ENCODE measurements around the gene TESK1. TPM values are rescaled to one million over a fixed set of nuclear protein-coding genes. Genes with fewer than 3 reads are reported as not detected.

The TESK1 gene
- total RNA-seq, 1 experiment from 2014 or later, result 31.9 TPM

- intact Hi-C loops (cut with micrococcal nuclease; ENCODE audit: unreplicated experiment), result no loop called here
These were observed 48.5 kb downstream of the TESK1 start for GRCh38 chr9:35653611-35654010.

GRCh38 chr9:35656348-35656747 is 51.3 kb downstream of the TESK1 start:
- DNase-seq (ENCODE audit: low spot score), result no peak
- H3K27me3 ChIP-seq (replicated peaks; ENCODE audit: insufficient read depth, low read depth, low read length, poor library complexity), result no peaks in the 10 kb centered on the region
- ChIA-PET POLR2A (ENCODE audit: low non-redundant PET) (no interaction called here), CTCF (no interaction called here)
- no peak overlapping the region for H3K27ac ChIP-seq (ENCODE audit: low read depth, low read length, poor library complexity, severe bottlenecking)
- no TSS peak for BruUV-seq (replicated peaks)
- intact Hi-C loops (cut with micrococcal nuclease; ENCODE audit: unreplicated experiment), result loop anchor here (5.0 kb wide), 3 partner anchors 76 to 539 kb away; partner anchors contain the start of genes ATOSB, CREB3, SPAG8 and TLN1
- no peak overlapping the region for H3K4me3 ChIP-seq (ENCODE audit: low read depth, low read length, poor library complexity, severe bottlenecking)
- TF ChIP-seq EZH2 (IDR thresholded peaks at IDR 0.05; ENCODE audit: borderline replicate concordance, low read depth, low read length, poor library complexity, severe bottlenecking) (no peak), CTCF (conservative IDR thresholded peaks at IDR 0.05; ENCODE audit: low read depth, low read length) (no peak)
- peaks cover 15% of the 10 kb centered on the region for H3K36me3 ChIP-seq (ENCODE audit: insufficient read depth, low read length, poor library complexity, severe bottlenecking)
- no peaks in the 10 kb centered on the region for H3K9me3 ChIP-seq (ENCODE audit: low read depth, low read length, poor library complexity, severe bottlenecking)
- H3K4me1 ChIP-seq (ENCODE audit: insufficient read depth, low read length, poor library complexity, severe bottlenecking), result peaks cover 11% of the 10 kb centered on the region

More at GRCh38 chr9:35653611-35654010, 48.5 kb downstream of the TESK1 start:
- Histone ChIP-seq H3K4me3 (ENCODE audit: low read depth, low read length, poor library complexity, severe bottlenecking) (no peak overlapping the region), H3K27ac (ENCODE audit: low read depth, low read length, poor library complexity, severe bottlenecking) (no peak overlapping the region), H3K9me3 (ENCODE audit: low read depth, low read length, poor library complexity, severe bottlenecking) (no peaks in the 10 kb centered on the region), H3K27me3 (replicated peaks; ENCODE audit: insufficient read depth, low read depth, low read length, poor library complexity) (no peaks in the 10 kb centered on the region), H3K4me1 (ENCODE audit: insufficient read depth, low read length, poor library complexity, severe bottlenecking) (no peaks in the 10 kb centered on the region), H3K36me3 (ENCODE audit: insufficient read depth, low read length, poor library complexity, severe bottlenecking) (no peaks in the 10 kb centered on the region)
- POLR2A ChIA-PET (ENCODE audit: low non-redundant PET), result no interaction called here
- BruUV-seq (replicated peaks), result no TSS peak
- TF ChIP-seq EZH2 (IDR thresholded peaks at IDR 0.05; ENCODE audit: borderline replicate concordance, low read depth, low read length, poor library complexity, severe bottlenecking) (no peak), CTCF (conservative IDR thresholded peaks at IDR 0.05; ENCODE audit: low read depth, low read length) (no peak)
- CTCF ChIA-PET, result no interaction called here
- DNase-seq (ENCODE audit: low spot score), result no peak

- no peaks in the 10 kb centered on the region for H3K27me3 ChIP-seq (replicated peaks; ENCODE audit: insufficient read depth, low read depth, low read length, poor library complexity)
- ChIA-PET POLR2A (ENCODE audit: low non-redundant PET) (no interaction called here), CTCF (interaction anchor here (0.7 to 1.1 kb wide), 2 partner anchors 40 to 180 kb away, joined by 3 to 8 read pairs; no protein-coding TSS in a partner anchor)
- H3K4me1 ChIP-seq (ENCODE audit: insufficient read depth, low read length, poor library complexity, severe bottlenecking), result peaks cover 11% of the 10 kb centered on the region
- BruUV-seq (replicated peaks), result no TSS peak
- TF ChIP-seq CTCF (conservative IDR thresholded peaks at IDR 0.05; ENCODE audit: low read depth, low read length), result no peak
- no peak for TF ChIP-seq EZH2 (IDR thresholded peaks at IDR 0.05; ENCODE audit: borderline replicate concordance, low read depth, low read length, poor library complexity, severe bottlenecking)
- intact Hi-C loops (cut with micrococcal nuclease; ENCODE audit: unreplicated experiment), result loop anchor here (5.0 kb wide), 3 partner anchors 75 to 540 kb away; partner anchors contain the start of genes ATOSB, CREB3, SPAG8 and TLN1
- peaks cover 21% of the 10 kb centered on the region for H3K36me3 ChIP-seq (ENCODE audit: insufficient read depth, low read length, poor library complexity, severe bottlenecking)
- peak; percentile 46 for DNase-seq (ENCODE audit: low spot score)
- no peaks in the 10 kb centered on the region for H3K9me3 ChIP-seq (ENCODE audit: low read depth, low read length, poor library complexity, severe bottlenecking)
- H3K4me3 ChIP-seq (ENCODE audit: low read depth, low read length, poor library complexity, severe bottlenecking), result peak overlapping the region; percentile 74
- peak overlapping the region; percentile 97 for H3K27ac ChIP-seq (ENCODE audit: low read depth, low read length, poor library complexity, severe bottlenecking)
These were observed 51.9 kb downstream of the TESK1 start for GRCh38 chr9:35656831-35657545.
